Sigmoid colon (tissue), 4 donors: ENCODE measurements around the gene CCDC188.

Source experiments
- EP300 ChIP-seq, 4 donors: sonication (generic); formaldehyde crosslinking; IDR thresholded peaks; one replicate each; pipeline ENCODE4 v1.6.1; 2017; ENCODE audit warnings: antibody characterized with exemption in 4 of 4
- POLR2A ChIP-seq, 2 donors: fragments of 450-650 bp; IDR thresholded peaks; one replicate each; pipeline ENCODE4 v1.6.1; 2016; ENCODE audit warnings: antibody characterized with exemption in 2 of 2, mild to moderate bottlenecking in 2 of 2, moderate library complexity in 2 of 2
- POLR2AphosphoS5 ChIP-seq, 4 donors: sonication (generic); formaldehyde crosslinking; IDR thresholded peaks; one replicate each; pipeline ENCODE4 v1.6.1; 2017; ENCODE audit warnings: antibody characterized with exemption in 4 of 4
- TF ChIP-seq, protein P1 (sequence below), 4 experiments: fragments of 450-650 bp in 3 of 4; fragments of 200-600 bp in 1 of 4; IDR thresholded peaks; one replicate each; pipeline ENCODE4 v1.5.1; 2016 to 2019; ENCODE audit warnings: antibody characterized with exemption in 4 of 4, mild to moderate bottlenecking in 3 of 4, moderate library complexity in 2 of 4

DNA sequence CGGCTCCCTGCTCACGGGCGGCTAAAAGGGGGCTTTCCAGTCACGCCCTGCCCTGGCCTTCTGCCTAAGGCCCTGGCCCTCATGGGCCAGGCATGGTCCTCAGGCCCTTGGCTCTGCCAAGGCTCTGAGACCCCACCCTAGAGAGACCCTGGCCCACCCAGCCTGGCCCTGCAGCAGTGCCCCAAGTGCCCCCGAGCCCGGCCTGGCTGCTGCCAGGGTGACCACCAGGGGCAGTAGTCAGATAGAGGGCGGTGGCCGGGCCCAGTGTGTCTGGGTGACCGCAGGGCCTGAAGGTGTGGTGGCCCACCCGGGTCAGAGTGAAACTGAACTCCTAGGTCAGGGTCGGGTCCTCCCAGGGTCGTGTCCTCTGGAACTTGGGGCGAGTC, 29.4 kb upstream of the CCDC188 start:
- TF ChIP-seq, protein P1, sequence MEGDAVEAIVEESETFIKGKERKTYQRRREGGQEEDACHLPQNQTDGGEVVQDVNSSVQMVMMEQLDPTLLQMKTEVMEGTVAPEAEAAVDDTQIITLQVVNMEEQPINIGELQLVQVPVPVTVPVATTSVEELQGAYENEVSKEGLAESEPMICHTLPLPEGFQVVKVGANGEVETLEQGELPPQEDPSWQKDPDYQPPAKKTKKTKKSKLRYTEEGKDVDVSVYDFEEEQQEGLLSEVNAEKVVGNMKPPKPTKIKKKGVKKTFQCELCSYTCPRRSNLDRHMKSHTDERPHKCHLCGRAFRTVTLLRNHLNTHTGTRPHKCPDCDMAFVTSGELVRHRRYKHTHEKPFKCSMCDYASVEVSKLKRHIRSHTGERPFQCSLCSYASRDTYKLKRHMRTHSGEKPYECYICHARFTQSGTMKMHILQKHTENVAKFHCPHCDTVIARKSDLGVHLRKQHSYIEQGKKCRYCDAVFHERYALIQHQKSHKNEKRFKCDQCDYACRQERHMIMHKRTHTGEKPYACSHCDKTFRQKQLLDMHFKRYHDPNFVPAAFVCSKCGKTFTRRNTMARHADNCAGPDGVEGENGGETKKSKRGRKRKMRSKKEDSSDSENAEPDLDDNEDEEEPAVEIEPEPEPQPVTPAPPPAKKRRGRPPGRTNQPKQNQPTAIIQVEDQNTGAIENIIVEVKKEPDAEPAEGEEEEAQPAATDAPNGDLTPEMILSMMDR (IDR thresholded peaks at IDR 0.05): no peak
- TF ChIP-seq EP300 (IDR thresholded peaks at IDR 0.05) (no peak), POLR2AphosphoS5 (IDR thresholded peaks at IDR 0.05) (no peak), POLR2A (IDR thresholded peaks at IDR 0.05) (no peak)
